HCT116 (cell line): ENCODE data around the gene TPI1. TPM values are rescaled to one million over a fixed set of nuclear protein-coding genes. Genes with fewer than 3 reads are reported as not detected.

Experiments used
- ATAC-seq: fragments of 200-7000 bp; cut with Tn5 transposase; 2 replicates; pipeline ENCODE4 v1.9.1; 2020; ENCODE audit warnings: mild to moderate bottlenecking, moderate library complexity
- BruUV-seq: library from RNA; stranded (reverse); fragments of 400-500 nt; replicated peaks from 2 replicates; lab custom pipeline; 2021; lab: Mats Ljungman, UMichigan
- CTCF ChIA-PET: fragments of 300-600 bp; sonication (Branson Sonifier 250); formaldehyde crosslinking; loops from one replicate; lab custom pipeline; 2021; ENCODE audit warnings: antibody characterized with exemption; lab: Charles Lee
- POLR2A ChIA-PET: fragments of 300-600, 350-600 bp; sonication (Branson Sonifier 250); formaldehyde crosslinking; loops from one replicate; lab custom pipeline; 2021; ENCODE audit warnings: antibody characterized with exemption; lab: Charles Lee
- RAD21 ChIA-PET, 2 experiments: fragments of 300-600 bp; sonication (Branson Sonifier 250); formaldehyde crosslinking; loops; one replicate each; lab custom pipeline; 2023; ENCODE audit warnings: low total read pairs in 2 of 2; ENCODE audit not compliant: uncharacterized antibody in 2 of 2, unreplicated experiment in 2 of 2, low non-redundant PET in 1 of 2; lab: Charles Lee
- DNase-seq: peaks from one replicate; pipeline ENCODE4 v3.0.0-alpha.2; 2010; ENCODE audit warnings: low read depth, low spot score
- H2AFZ ChIP-seq: fragments of 200-600 bp; shearing (Covaris generic), sonication (generic); 2 replicates; pipeline ENCODE4 v1.6.1; 2017; ENCODE audit warnings: low read depth, mixed run types, mixed read lengths, antibody characterized with exemption, low read length; ENCODE audit not compliant: poor library complexity, severe bottlenecking
- H3K27ac ChIP-seq: 2 replicates; pipeline ENCODE4 v1.5.1; 2012; ENCODE audit warnings: low read depth, low read length
- H3K27me3 ChIP-seq: fragments of 200-600 bp; sonication (generic); 2 replicates; pipeline ENCODE4 v1.6.1; 2016; ENCODE audit warnings: mixed run types, low read length, mixed read lengths; ENCODE audit not compliant: insufficient read depth
- H3K36me3 ChIP-seq, 2 experiments: fragments of 200-500 bp in 1 of 2; fragments of 200-600 bp in 1 of 2; sonication (Bioruptor generic) in 1 of 2; sonication (generic) in 1 of 2; 2 replicates each; pipeline versions ENCODE4 v1.5.1 to v1.6.1; 2014 to 2016; ENCODE audit warnings: low read length in 2 of 2, inconsistent platforms in 1 of 2, mixed read lengths in 1 of 2, mixed run types in 1 of 2; ENCODE audit not compliant: insufficient read depth in 2 of 2, control insufficient read depth in 1 of 2
- H3K4me1 ChIP-seq, 2 experiments: fragments of 200-600 bp in 1 of 2; sonication (generic) in 1 of 2; 2 replicates each; pipeline versions ENCODE4 v1.5.1 to v1.6.1; 2012 to 2017; ENCODE audit warnings: low read length in 2 of 2, inconsistent platforms in 1 of 2, mild to moderate bottlenecking in 1 of 2, mixed read lengths in 1 of 2, mixed run types in 1 of 2, moderate library complexity in 1 of 2; ENCODE audit not compliant: insufficient read depth in 2 of 2, control insufficient read depth in 1 of 2
- H3K4me2 ChIP-seq: fragments of 200-600 bp; sonication (generic); 2 replicates; pipeline ENCODE4 v1.6.1; 2017; ENCODE audit warnings: mixed run types, low read length, mixed read lengths
- H3K4me3 ChIP-seq, 2 experiments: fragments of 200-600 bp in 1 of 2; sonication (generic) in 1 of 2; replicated peaks in 1 of 2; 2 replicates each; pipeline ENCODE4 v1.5.1; 2011 to 2016; ENCODE audit warnings: low read length in 2 of 2, control low read depth in 1 of 2, low read depth in 1 of 2, mild to moderate bottlenecking in 1 of 2, mixed read lengths in 1 of 2, mixed run types in 1 of 2
- H3K79me2 ChIP-seq: fragments of 200-600 bp; sonication (generic); 2 replicates; pipeline ENCODE4 v1.6.1; 2017; ENCODE audit warnings: mild to moderate bottlenecking, mixed run types, low read length, moderate library complexity, mixed read lengths; ENCODE audit not compliant: insufficient read depth
- H3K9ac ChIP-seq: fragments of 200-600 bp; sonication (generic); 2 replicates; pipeline ENCODE4 v1.6.1; 2016; ENCODE audit warnings: low read length, mixed read lengths
- H3K9me2 ChIP-seq: fragments of 200-600 bp; sonication (generic), shearing (Covaris generic); 2 replicates; pipeline ENCODE4 v1.6.1; 2017; ENCODE audit warnings: mixed run types, mild to moderate bottlenecking, moderate library complexity; ENCODE audit not compliant: insufficient read depth
- H3K9me3 ChIP-seq, 2 experiments: fragments of 200-500 bp in 1 of 2; fragments of 200-600 bp in 1 of 2; sonication (Bioruptor generic) in 1 of 2; sonication (generic) in 1 of 2; 2 replicates each; pipeline ENCODE4 v1.6.1; 2014 to 2017; ENCODE audit warnings: low read length in 2 of 2, mixed read lengths in 2 of 2, inconsistent platforms in 1 of 2, low read depth in 1 of 2, mild to moderate bottlenecking in 1 of 2, mixed run types in 1 of 2, moderate library complexity in 1 of 2; ENCODE audit not compliant: control insufficient read depth in 1 of 2, insufficient read depth in 1 of 2
- H4K20me1 ChIP-seq: fragments of 200-600 bp; sonication (generic), shearing (Covaris generic); 2 replicates; pipeline ENCODE4 v1.6.1; 2017; ENCODE audit warnings: mixed run types, mild to moderate bottlenecking, moderate library complexity; ENCODE audit not compliant: insufficient read depth
- CBX3 ChIP-seq: IDR thresholded peaks from 2 replicates; pipeline ENCODE4 v1.6.1; 2012; ENCODE audit warnings: low read depth
- CEBPB ChIP-seq: IDR thresholded peaks from 2 replicates; pipeline ENCODE4 v1.6.1; 2012; ENCODE audit warnings: low read depth
- EGR1 ChIP-seq: IDR thresholded peaks from 2 replicates; pipeline ENCODE4 v1.6.1; 2012; ENCODE audit warnings: low read depth
- ELF1 ChIP-seq: IDR thresholded peaks from 2 replicates; pipeline ENCODE4 v1.6.1; 2012; ENCODE audit warnings: low read depth, borderline replicate concordance
- EZH2 ChIP-seq: fragments of 200-600 bp; sonication (generic); IDR thresholded peaks from 2 replicates; pipeline ENCODE4 v1.6.1; 2017; ENCODE audit warnings: antibody characterized with exemption, mixed run types
- EZH2phosphoT487 ChIP-seq: fragments of 200-600 bp; IDR thresholded peaks from 2 replicates; pipeline ENCODE4 v1.6.1; 2018; ENCODE audit warnings: antibody characterized with exemption, borderline replicate concordance
- FOSL1 ChIP-seq: IDR thresholded peaks from 2 replicates; pipeline ENCODE4 v1.6.1; 2012; ENCODE audit warnings: low read depth
- JUND ChIP-seq: IDR thresholded peaks from 2 replicates; pipeline ENCODE4 v1.6.1; 2012
- POLR2A ChIP-seq: IDR thresholded peaks from 2 replicates; pipeline ENCODE4 v1.7.0; 2011; ENCODE audit warnings: borderline replicate concordance; ENCODE audit not compliant: insufficient read depth, insufficient read length; ENCODE audit errors: extremely low read depth
- POLR2AphosphoS5 ChIP-seq: IDR thresholded peaks from 2 replicates; pipeline ENCODE4 v1.6.1; 2011; ENCODE audit warnings: mild to moderate bottlenecking, low read depth, low read length, moderate library complexity
- RAD21 ChIP-seq: IDR thresholded peaks from 2 replicates; pipeline ENCODE4 v1.6.1; 2012; ENCODE audit warnings: low read depth, mild to moderate bottlenecking
- SRF ChIP-seq: IDR thresholded peaks from 2 replicates; pipeline ENCODE4 v1.6.1; 2012; ENCODE audit warnings: low read depth
- TCF7L2 ChIP-seq: IDR thresholded peaks from 2 replicates; pipeline ENCODE4 v1.7.0; 2011; ENCODE audit warnings: borderline replicate concordance, inconsistent platforms; ENCODE audit not compliant: insufficient read depth, insufficient read length; ENCODE audit errors: extremely low read depth
- YY1 ChIP-seq: IDR thresholded peaks from 2 replicates; pipeline ENCODE4 v1.6.1; 2011; ENCODE audit warnings: low read length, low read depth, moderate library complexity, mild to moderate bottlenecking; ENCODE audit not compliant: insufficient replicate concordance; ENCODE audit errors: extremely low read depth
- ZFX ChIP-seq: fragments of 450-650 bp; IDR thresholded peaks from 2 replicates; pipeline ENCODE4 v1.6.1; 2017
- ZNF274 ChIP-seq: fragments of 200-500 bp; sonication (Bioruptor generic); IDR thresholded peaks from 2 replicates; pipeline ENCODE4 v1.6.1; 2014; ENCODE audit warnings: mild to moderate bottlenecking, low read depth, low read length, inconsistent platforms
- intact Hi-C: fragments of 100-400 bp; cut with micrococcal nuclease; formaldehyde crosslinking; loops from 2 replicates; pipeline ENCODE4 v1.10.0; 2022
- total RNA-seq: library from RNA; stranded (reverse); gene quantifications from one replicate; pipeline ENCODE4 v1.2.1, GENCODE V29; 2021; ENCODE audit not compliant: unreplicated experiment
- TF ChIP-seq, protein P1 (sequence below): IDR thresholded peaks from 2 replicates; pipeline ENCODE4 v1.6.1; 2012; ENCODE audit warnings: low read depth
- TF ChIP-seq, protein P2 (sequence below): IDR thresholded peaks from 2 replicates; pipeline ENCODE4 v1.6.1; 2012
- TF ChIP-seq, protein P3 (sequence below): IDR thresholded peaks from 2 replicates; pipeline ENCODE4 v1.6.1; 2012

Gene TPI1
- total RNA-seq, 1 experiment from 2014 or later, result 1,068 TPM

DNA sequence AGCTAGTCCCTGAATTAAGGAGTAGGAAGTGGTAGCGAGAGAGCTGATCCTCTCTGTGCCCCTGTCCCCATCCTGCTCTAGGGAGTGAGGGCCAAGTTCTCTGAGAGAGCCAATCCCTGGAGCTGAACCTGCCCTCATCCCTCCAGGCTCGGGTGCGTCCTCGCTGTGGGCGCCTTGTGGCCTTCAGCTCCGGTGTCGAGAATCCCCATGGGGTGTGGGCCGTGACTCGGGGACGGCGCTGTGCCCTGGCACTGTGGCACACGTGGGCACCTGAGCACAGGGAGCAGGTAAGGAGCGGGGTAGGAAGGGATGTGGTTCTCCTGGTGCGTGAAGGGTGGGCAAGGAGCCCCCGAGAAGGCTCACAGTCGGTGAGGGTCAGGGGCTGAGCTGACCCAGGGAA is 28.5 kb upstream of the TPI1 start:
- H3K79me2 ChIP-seq, result no peaks in the 10 kb centered on the region
- RAD21 ChIA-PET, result no interaction called here
- H3K9ac ChIP-seq, result no peak overlapping the region
- H3K4me1 ChIP-seq, result peaks cover 0 to 15% of the 10 kb centered on the region in 2 experiments; a peak in 2 of 4 replicates
- no peak overlapping the region for H3K4me3 ChIP-seq
- TF ChIP-seq ZFX (no peak), CEBPB (no peak), CBX3 (no peak), SRF (no peak), EZH2 (no peak), TCF7L2 (no peak), FOSL1 (no peak), YY1 (no peak), ELF1 (no peak), RAD21 (no peak), POLR2AphosphoS5 (no peak), ZNF274 (no peak), POLR2A (no peak), JUND (no peak), EGR1 (no peak), EZH2phosphoT487 (no peak)
- TF ChIP-seq, protein P1, sequence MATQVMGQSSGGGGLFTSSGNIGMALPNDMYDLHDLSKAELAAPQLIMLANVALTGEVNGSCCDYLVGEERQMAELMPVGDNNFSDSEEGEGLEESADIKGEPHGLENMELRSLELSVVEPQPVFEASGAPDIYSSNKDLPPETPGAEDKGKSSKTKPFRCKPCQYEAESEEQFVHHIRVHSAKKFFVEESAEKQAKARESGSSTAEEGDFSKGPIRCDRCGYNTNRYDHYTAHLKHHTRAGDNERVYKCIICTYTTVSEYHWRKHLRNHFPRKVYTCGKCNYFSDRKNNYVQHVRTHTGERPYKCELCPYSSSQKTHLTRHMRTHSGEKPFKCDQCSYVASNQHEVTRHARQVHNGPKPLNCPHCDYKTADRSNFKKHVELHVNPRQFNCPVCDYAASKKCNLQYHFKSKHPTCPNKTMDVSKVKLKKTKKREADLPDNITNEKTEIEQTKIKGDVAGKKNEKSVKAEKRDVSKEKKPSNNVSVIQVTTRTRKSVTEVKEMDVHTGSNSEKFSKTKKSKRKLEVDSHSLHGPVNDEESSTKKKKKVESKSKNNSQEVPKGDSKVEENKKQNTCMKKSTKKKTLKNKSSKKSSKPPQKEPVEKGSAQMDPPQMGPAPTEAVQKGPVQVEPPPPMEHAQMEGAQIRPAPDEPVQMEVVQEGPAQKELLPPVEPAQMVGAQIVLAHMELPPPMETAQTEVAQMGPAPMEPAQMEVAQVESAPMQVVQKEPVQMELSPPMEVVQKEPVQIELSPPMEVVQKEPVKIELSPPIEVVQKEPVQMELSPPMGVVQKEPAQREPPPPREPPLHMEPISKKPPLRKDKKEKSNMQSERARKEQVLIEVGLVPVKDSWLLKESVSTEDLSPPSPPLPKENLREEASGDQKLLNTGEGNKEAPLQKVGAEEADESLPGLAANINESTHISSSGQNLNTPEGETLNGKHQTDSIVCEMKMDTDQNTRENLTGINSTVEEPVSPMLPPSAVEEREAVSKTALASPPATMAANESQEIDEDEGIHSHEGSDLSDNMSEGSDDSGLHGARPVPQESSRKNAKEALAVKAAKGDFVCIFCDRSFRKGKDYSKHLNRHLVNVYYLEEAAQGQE, result no peak
- TF ChIP-seq, protein P2, sequence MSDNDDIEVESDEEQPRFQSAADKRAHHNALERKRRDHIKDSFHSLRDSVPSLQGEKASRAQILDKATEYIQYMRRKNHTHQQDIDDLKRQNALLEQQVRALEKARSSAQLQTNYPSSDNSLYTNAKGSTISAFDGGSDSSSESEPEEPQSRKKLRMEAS, result no peak
- TF ChIP-seq, protein P3, sequence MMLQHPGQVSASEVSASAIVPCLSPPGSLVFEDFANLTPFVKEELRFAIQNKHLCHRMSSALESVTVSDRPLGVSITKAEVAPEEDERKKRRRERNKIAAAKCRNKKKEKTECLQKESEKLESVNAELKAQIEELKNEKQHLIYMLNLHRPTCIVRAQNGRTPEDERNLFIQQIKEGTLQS, result no peak
- CTCF ChIA-PET, result interaction anchor here (1.2 kb wide), 1 partner anchor 33 kb away, joined by 4 read pairs; no protein-coding TSS in a partner anchor
- H3K27ac ChIP-seq, result no peak overlapping the region
- intact Hi-C loops, result no loop called here
- H4K20me1 ChIP-seq, result no peaks in the 10 kb centered on the region
- no peaks in the 10 kb centered on the region for H3K9me3 ChIP-seq
- H3K9me2 ChIP-seq, result no peaks in the 10 kb centered on the region
- ATAC-seq (no peak), DNase-seq (no peak)
- H3K27me3 ChIP-seq, result no peaks in the 10 kb centered on the region
- POLR2A ChIA-PET, result interaction anchor here (4.4 kb wide), 1 partner anchor 13 kb away, joined by 19 read pairs; the partner anchor contains the start of genes CDCA3 and USP5
- no peak overlapping the region for H3K4me2 ChIP-seq
- H2AFZ ChIP-seq, result no peak overlapping the region
- BruUV-seq, result no TSS peak
- H3K36me3 ChIP-seq, result peaks cover 7 to 8% of the 10 kb centered on the region in 2 experiments; a peak in 2 of 4 replicates
